Hepatocyte (in vitro differentiated cells): ENCODE data around the gene GAB1.

Source experiments
- EZH2 ChIP-seq: fragments of 200-600 bp; sonication (generic); IDR thresholded peaks from 2 replicates; pipeline ENCODE4 v1.6.1; 2016; ENCODE audit warnings: antibody characterized with exemption, mild to moderate bottlenecking, borderline replicate concordance
- TF ChIP-seq, protein P1 (sequence below): fragments of 200-600 bp; sonication (generic); IDR thresholded peaks from 2 replicates; pipeline ENCODE4 v1.5.1; 2016; ENCODE audit warnings: antibody characterized with exemption, mild to moderate bottlenecking; ENCODE audit not compliant: poor library complexity

DNA sequence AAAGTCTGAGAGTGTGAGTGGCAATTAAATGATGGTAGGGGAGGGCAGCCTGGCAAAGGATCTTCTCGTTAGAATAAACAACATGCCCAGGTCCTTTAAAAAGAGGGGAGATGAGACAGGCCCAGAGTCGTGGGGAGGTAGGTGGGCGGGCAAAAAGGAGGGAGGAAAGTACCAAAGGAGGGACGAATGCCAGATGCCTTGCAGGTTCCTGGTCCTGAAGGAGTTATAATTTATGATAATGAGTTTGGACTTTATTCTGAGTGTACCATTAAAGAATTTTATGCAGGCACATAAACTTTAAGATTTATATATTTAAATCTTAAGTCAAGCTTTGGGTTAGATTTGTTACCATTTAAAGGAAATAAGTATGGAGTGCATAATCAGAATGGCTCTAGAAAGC is 114.5 kb downstream of the GAB1 start:
- TF ChIP-seq, protein P1, sequence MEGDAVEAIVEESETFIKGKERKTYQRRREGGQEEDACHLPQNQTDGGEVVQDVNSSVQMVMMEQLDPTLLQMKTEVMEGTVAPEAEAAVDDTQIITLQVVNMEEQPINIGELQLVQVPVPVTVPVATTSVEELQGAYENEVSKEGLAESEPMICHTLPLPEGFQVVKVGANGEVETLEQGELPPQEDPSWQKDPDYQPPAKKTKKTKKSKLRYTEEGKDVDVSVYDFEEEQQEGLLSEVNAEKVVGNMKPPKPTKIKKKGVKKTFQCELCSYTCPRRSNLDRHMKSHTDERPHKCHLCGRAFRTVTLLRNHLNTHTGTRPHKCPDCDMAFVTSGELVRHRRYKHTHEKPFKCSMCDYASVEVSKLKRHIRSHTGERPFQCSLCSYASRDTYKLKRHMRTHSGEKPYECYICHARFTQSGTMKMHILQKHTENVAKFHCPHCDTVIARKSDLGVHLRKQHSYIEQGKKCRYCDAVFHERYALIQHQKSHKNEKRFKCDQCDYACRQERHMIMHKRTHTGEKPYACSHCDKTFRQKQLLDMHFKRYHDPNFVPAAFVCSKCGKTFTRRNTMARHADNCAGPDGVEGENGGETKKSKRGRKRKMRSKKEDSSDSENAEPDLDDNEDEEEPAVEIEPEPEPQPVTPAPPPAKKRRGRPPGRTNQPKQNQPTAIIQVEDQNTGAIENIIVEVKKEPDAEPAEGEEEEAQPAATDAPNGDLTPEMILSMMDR, result no peak
- TF ChIP-seq EZH2, result no peak
